Stimulated activated CD4-positive, alpha-beta T cell treated with anti-CD3 and anti-CD28 coated beads, TNF-alpha, amount 100 ng/mL, for 48 hours (primary cell): ENCODE results near the gene CFAP97D2.
A peak's percentile ranks its signal among the peaks of the same experiment; 100 is the strongest.
"Not testable (repeated sequence)": the region's sequence is repeated elsewhere in the genome, so short reads cannot be mapped to it uniquely, and the experiment has no call there.

Experiments used
- DNase-seq, 3 donors: peaks; one replicate each; pipeline ENCODE4 v3.0.0-alpha.2; 2020; ENCODE audit warnings: low read depth in 3 of 3

CFAP97D2 gene

GRCh38 chr13:114143806-114144605 is 35.1 kb upstream of the CFAP97D2 start:
- no peak for DNase-seq

- no peak for DNase-seq
These were observed 34.3 kb upstream of the CFAP97D2 start for GRCh38 chr13:114144606-114145244.

GRCh38 chr13:114145256-114145655 is 33.8 kb upstream of the CFAP97D2 start:
- DNase-seq = no peak

GRCh38 chr13:114145722-114146121 is 33.3 kb upstream of the CFAP97D2 start:
- no peak for DNase-seq

GRCh38 chr13:114146173-114146572 is 32.9 kb upstream of the CFAP97D2 start:
- DNase-seq = no peak

DNA sequence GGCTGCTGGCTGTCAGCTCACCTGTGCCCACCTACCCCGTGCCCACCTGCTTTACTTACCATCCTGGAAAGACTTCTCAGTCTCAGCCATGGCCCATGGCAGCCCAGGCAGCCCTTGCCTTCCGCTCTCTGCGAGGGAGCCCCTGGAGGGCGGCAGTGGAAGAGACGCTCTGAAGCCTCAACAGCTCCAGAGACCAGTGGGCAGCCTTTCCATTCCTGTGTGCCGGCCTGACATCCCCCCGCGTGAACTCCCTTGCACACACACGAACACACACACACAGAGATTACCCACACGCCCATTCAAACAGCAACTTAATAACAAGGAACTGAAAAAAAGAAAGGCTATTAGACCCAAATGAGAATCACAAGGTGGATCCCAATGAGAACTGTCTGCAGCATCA is 32.4 kb upstream of the CFAP97D2 start:
- DNase-seq = no peak

GRCh38 chr13:114147803-114148520 is 31.1 kb upstream of the CFAP97D2 start:
- DNase-seq = no peak

- peak; percentile 51 to 78 (median 60) for DNase-seq
These were observed 30.6 kb upstream of the CFAP97D2 start for GRCh38 chr13:114148521-114148855.

GRCh38 chr13:114148886-114149285 is 30.2 kb upstream of the CFAP97D2 start:
- not testable (repeated sequence) for DNase-seq

DNA sequence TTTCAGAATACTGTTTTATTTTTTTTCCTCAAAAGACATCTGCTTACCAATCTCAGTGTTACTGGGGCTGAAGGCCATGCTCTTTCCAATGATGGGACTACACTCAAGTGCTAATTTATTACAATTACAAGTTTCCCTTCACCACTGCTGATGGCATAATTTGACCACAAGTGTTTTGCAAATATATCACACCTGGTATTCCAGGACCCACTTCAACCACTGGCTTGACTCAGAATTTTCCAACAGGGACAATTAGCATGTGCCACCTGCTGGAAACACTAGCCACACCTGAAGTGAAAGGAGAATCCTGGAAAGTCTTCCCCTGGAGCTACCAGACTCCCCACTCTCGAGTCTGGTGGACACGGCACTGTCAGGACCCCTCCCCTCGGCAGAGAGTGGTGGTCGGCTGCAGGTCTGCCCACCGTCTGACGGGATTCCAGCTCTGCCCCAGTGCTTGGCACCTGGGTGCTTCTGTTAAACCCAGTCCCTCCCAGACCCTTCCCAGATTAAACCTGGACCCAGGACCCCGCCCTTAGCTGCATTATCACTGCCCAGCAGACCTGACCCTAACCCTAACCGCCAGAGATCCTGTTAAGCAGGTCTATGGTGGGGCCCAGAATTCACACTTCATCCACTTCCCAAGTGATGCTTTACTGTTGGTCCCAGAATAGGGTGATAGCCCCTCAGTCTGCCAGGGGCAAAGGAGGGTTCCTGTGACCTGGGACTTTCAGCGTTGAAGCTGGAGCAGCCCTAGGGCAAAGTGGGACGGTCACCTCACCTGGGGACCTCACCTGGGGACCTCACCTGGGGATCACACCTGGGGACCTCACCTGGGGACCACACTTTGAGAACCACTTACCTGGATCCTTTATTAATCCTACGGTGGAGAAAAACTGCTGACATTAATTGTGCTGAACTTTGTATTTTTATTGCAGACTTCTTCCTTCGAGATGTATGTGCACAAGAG is 29.0 kb upstream of the CFAP97D2 start:
- no peak for DNase-seq

- no peak for DNase-seq
These were observed 28.0 kb upstream of the CFAP97D2 start for GRCh38 chr13:114151031-114151430.

- no peak for DNase-seq
These were observed 27.3 kb upstream of the CFAP97D2 start for GRCh38 chr13:114151565-114152284.

DNA sequence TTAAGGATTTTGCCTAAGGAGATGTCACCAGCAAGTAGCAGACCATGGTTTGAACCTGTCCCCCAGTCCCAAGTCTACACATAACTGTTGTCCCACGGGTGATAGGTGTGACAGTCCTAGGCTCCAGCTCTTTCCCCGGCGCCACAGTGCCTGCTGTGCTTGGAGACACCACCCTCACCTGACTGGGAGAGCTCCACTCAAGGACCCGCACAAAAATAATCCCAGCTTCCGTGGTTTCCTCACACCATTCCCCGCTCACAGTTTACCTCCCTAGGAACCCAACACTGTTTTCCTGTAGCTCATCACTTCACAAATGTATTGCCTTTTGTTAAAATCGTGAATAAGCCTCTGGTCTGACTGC is 26.8 kb upstream of the CFAP97D2 start:
- DNase-seq = no peak

- no peak for DNase-seq
These were observed 26.2 kb upstream of the CFAP97D2 start for GRCh38 chr13:114152831-114153371.

DNA sequence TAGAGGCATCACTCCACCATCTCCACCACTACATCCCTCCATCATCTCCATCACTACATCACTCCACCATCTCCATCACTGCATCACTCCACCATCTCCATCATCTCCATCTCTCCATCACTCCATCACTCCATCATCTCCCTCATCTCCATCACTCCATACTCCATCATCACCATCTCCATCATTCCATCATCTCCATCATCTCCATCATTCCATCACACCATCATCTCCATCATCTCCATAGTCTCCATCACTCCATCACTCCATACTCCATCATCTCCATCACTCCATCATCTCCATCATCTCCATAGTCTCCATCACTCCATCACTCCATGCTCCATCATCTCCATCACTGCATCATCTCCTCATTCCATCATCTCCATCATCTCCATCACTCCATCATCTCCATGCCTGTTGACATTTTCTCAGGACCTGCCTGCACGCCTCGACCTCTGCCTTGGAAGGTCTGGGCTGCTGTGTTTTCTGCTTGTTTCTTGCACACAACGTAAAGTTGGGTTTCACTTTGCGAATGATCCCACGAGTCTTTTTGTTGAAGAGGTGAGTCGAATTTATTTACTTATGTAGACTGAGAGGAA is 25.5 kb upstream of the CFAP97D2 start:
- no peak for DNase-seq

DNA sequence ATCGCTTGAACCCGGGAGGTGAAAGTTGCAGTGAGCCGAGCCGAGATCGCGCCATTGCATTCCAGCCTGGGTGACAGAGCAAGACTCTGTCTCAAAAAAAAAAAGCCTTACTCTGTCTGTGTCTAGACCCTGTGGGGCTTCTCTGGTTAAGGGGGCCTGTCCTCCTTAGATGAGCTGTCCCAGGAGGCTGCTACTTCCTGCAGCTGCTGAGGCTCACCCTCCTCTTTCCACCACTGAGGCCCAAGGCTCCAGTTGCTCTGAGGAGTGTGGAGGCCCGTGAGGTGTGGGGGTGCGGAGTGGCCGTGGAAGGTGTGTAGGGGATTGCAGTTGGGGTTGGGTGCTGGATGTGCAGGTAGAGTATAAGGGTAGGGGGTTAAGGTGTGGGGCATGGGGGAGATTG is 24.6 kb upstream of the CFAP97D2 start:
- DNase-seq = no peak

- no peak for DNase-seq
These were observed 23.7 kb upstream of the CFAP97D2 start for GRCh38 chr13:114155320-114155719.

GRCh38 chr13:114155926-114156883 is 22.9 kb upstream of the CFAP97D2 start:
- DNase-seq = no peak

GRCh38 chr13:114157869-114158495 is 21.1 kb upstream of the CFAP97D2 start:
- no peak for DNase-seq
